ENCODE measurements around the gene DCUN1D1.
"Not testable (repeated sequence)": the region's sequence is repeated elsewhere in the genome, so short reads cannot be mapped to it uniquely, and the experiment has no call there.

Gene DCUN1D1

GRCh38 chr3:182980204-182981037 lies at the start of gene DCUN1D1:
DCUN1D1 (minus strand) TSS chr3:182980538; CDS start chr3:182980489, 49 bp downstream.
- DNase-seq = peak; percentile 76

- DNase-seq = no peak
These were observed 48.1 kb upstream of the DCUN1D1 start for GRCh38 chr3:183028416-183028815.

- no peak for DNase-seq
These were observed 46.9 kb upstream of the DCUN1D1 start for GRCh38 chr3:183027276-183027675.

GRCh38 chr3:183022936-183023516 lies 42.7 kb upstream of the DCUN1D1 start:
- no peak for DNase-seq

- DNase-seq = no peak
These were observed 38.3 kb upstream of the DCUN1D1 start for GRCh38 chr3:183018421-183019192.

GRCh38 chr3:183015185-183015584 lies 34.8 kb upstream of the DCUN1D1 start:
- no peak for DNase-seq

- no peak for DNase-seq
These were observed 33.5 kb upstream of the DCUN1D1 start for GRCh38 chr3:183013856-183014255.

- DNase-seq = no peak
These were observed 32.7 kb upstream of the DCUN1D1 start for GRCh38 chr3:183013074-183013473.

- DNase-seq = no peak
These were observed 28.5 kb upstream of the DCUN1D1 start for GRCh38 chr3:183008800-183009199.

- no peak for DNase-seq
These were observed 28.0 kb upstream of the DCUN1D1 start for GRCh38 chr3:183008303-183008702.

GRCh38 chr3:183006396-183007002 lies 26.2 kb upstream of the DCUN1D1 start:
- DNase-seq = no peak

GRCh38 chr3:182999767-183000166 lies 19.4 kb upstream of the DCUN1D1 start:
- DNase-seq = no peak

- not testable (repeated sequence) for DNase-seq
These were observed 13.3 kb upstream of the DCUN1D1 start for GRCh38 chr3:182993486-182994201.

- no peak for DNase-seq
These were observed 9.2 kb upstream of the DCUN1D1 start for GRCh38 chr3:182989566-182989965.

GRCh38 chr3:182986021-182986420 lies 5.7 kb upstream of the DCUN1D1 start:
- DNase-seq = no peak

GRCh38 chr3:182983876-182984275 lies 3.5 kb upstream of the DCUN1D1 start:
- DNase-seq = no peak

- DNase-seq = no peak
These were observed 671 bp upstream of the DCUN1D1 start for GRCh38 chr3:182981038-182981380.

GRCh38 chr3:182979674-182980191 lies 605 bp downstream of the DCUN1D1 start:
- DNase-seq = peak; percentile 22

- peak; percentile 23 for DNase-seq
These were observed 1.1 kb downstream of the DCUN1D1 start for GRCh38 chr3:182979103-182979673.

GRCh38 chr3:182978387-182978786 lies 2.0 kb downstream of the DCUN1D1 start:
- no peak for DNase-seq

- no peak for DNase-seq
These were observed 7.3 kb downstream of the DCUN1D1 start for GRCh38 chr3:182973047-182973446.

- no peak for DNase-seq
These were observed 8.0 kb downstream of the DCUN1D1 start for GRCh38 chr3:182972387-182972786.

Data from NCI-H1092 treated with DMSO at 0.1 percent for 48 hours (cell line).